H1 (cell line): ENCODE measurements around the gene MAPT. TPM values are rescaled to one million over a fixed set of nuclear protein-coding genes. Genes with fewer than 3 reads are reported as not detected.
A peak's percentile ranks its signal among the peaks of the same experiment; 100 is the strongest.

Experiments used
- CTCF ChIA-PET: fragments of 300-600 bp; sonication (Branson Sonifier 250); formaldehyde crosslinking; loops from one replicate; lab custom pipeline; 2021; ENCODE audit not compliant: partially characterized antibody; lab: Charles Lee
- POLR2A ChIA-PET: fragments of 300-600 bp; sonication (Branson Sonifier 250); formaldehyde crosslinking; loops from one replicate; lab custom pipeline; 2021; ENCODE audit warnings: inconsistent platforms; ENCODE audit not compliant: partially characterized antibody; lab: Charles Lee
- DNase-seq, 2 experiments: peaks; one replicate each; pipeline versions ENCODE4 v3.0.0 to v3.0.0-alpha.2; 2010 to 2022; ENCODE audit warnings: low spot score in 2 of 2, low read depth in 1 of 2, mixed read lengths in 1 of 2
- FAIRE-seq: peaks from 2 replicates; lab custom pipeline; 2011; peaks lifted over from hg19 to GRCh38; lab: Jason Lieb, UNC
- H2AFZ ChIP-seq: 2 replicates; pipeline ENCODE4 v1.8.1; 2012; ENCODE audit warnings: low read length, inconsistent platforms
- H2AK5ac ChIP-seq: 2 replicates; pipeline ENCODE4 v1.6.1; 2013; ENCODE audit warnings: low read depth, low read length
- H2BK120ac ChIP-seq: replicated peaks from 2 replicates; pipeline ENCODE3; 2013; ENCODE audit warnings: low read depth, low read length, inconsistent platforms
- H2BK12ac ChIP-seq: 2 replicates; pipeline ENCODE4 v1.6.1; 2013; ENCODE audit warnings: low read depth, low read length
- H2BK15ac ChIP-seq: 2 replicates; pipeline ENCODE4 v1.6.1; 2013; ENCODE audit warnings: low read length
- H2BK20ac ChIP-seq: 2 replicates; pipeline ENCODE4 v1.6.1; 2013; ENCODE audit warnings: low read length
- H2BK5ac ChIP-seq: 2 replicates; pipeline ENCODE4 v1.6.1; 2013; ENCODE audit warnings: low read depth, low read length
- H3K14ac ChIP-seq: 2 replicates; pipeline ENCODE4 v1.6.1; 2013; ENCODE audit warnings: inconsistent platforms; ENCODE audit not compliant: insufficient read length
- H3K18ac ChIP-seq: 2 replicates; pipeline ENCODE4 v1.6.1; 2013; ENCODE audit warnings: low read length; ENCODE audit errors: extremely low read depth
- H3K23ac ChIP-seq: 2 replicates; pipeline ENCODE4 v1.6.1; 2013; ENCODE audit warnings: inconsistent platforms; ENCODE audit not compliant: insufficient read length
- H3K23me2 ChIP-seq: 2 replicates; pipeline ENCODE4 v1.6.1; 2013; ENCODE audit warnings: low read depth, low read length
- H3K27ac ChIP-seq: 2 replicates; pipeline ENCODE4 v1.6.1; 2011; ENCODE audit warnings: low read depth, low read length, inconsistent platforms
- H3K27me3 ChIP-seq, 4 experiments: replicated peaks in 1 of 4; 1 replicate in 1 of 4; 2 replicates in 3 of 4; pipeline versions ENCODE4 v1.6.1 to v1.8.1; 2011 to 2013; ENCODE audit warnings: low read length in 3 of 4, mild to moderate bottlenecking in 3 of 4, inconsistent platforms in 2 of 4, mixed read lengths in 2 of 4, moderate library complexity in 1 of 4; ENCODE audit not compliant: control insufficient read depth in 3 of 4, insufficient read depth in 3 of 4; ENCODE audit errors: extremely low read depth in 1 of 4
- H3K36me3 ChIP-seq, 4 experiments: 2 replicates each; pipeline versions ENCODE4 v1.6.1 to v1.8.1; 2011 to 2013; ENCODE audit warnings: mild to moderate bottlenecking in 4 of 4, low read length in 3 of 4, moderate library complexity in 2 of 4, control low read depth in 1 of 4, inconsistent platforms in 1 of 4; ENCODE audit not compliant: insufficient read depth in 4 of 4, control insufficient read depth in 2 of 4
- H3K4ac ChIP-seq: replicated peaks from 2 replicates; pipeline ENCODE3; 2013; ENCODE audit warnings: low read length, low read depth, mixed read lengths, inconsistent platforms; ENCODE audit not compliant: insufficient read length
- H3K4me1 ChIP-seq, 4 experiments: replicated peaks in 1 of 4; 1 replicate in 1 of 4; 2 replicates in 3 of 4; pipeline versions ENCODE4 v1.6.1 to v1.8.1; 2011 to 2013; ENCODE audit warnings: low read length in 3 of 4, inconsistent platforms in 2 of 4, mixed read lengths in 1 of 4; ENCODE audit not compliant: insufficient read depth in 4 of 4, control insufficient read depth in 3 of 4
- H3K4me2 ChIP-seq, 2 experiments: 2 replicates each; pipeline versions ENCODE4 v1.6.1 to v1.8.1; 2011 to 2013; ENCODE audit warnings: low read depth in 2 of 2, low read length in 2 of 2, control low read depth in 1 of 2, inconsistent platforms in 1 of 2, mild to moderate bottlenecking in 1 of 2; ENCODE audit not compliant: insufficient read depth in 1 of 2
- H3K4me3 ChIP-seq, 4 experiments: fragments of 200-600, 300-600 bp in 1 of 4; sonication (generic), shearing (Covaris generic), sonication (Bioruptor Twin) in 1 of 4; 2 replicates each; pipeline versions ENCODE4 v1.5.1 to v1.8.1; 2011 to 2016; ENCODE audit warnings: low read length in 4 of 4, low read depth in 3 of 4, control low read depth in 2 of 4, inconsistent platforms in 2 of 4, mild to moderate bottlenecking in 2 of 4, mixed read lengths in 1 of 4, moderate library complexity in 1 of 4; ENCODE audit not compliant: insufficient read depth in 2 of 4; ENCODE audit errors: extremely low read depth in 1 of 4
- H3K56ac ChIP-seq: replicated peaks from 2 replicates; pipeline ENCODE3; 2013; ENCODE audit warnings: low read depth, mild to moderate bottlenecking, mixed read lengths, low read length, inconsistent platforms; ENCODE audit not compliant: insufficient read length
- H3K79me1 ChIP-seq: 2 replicates; pipeline ENCODE4 v1.6.1; 2013; ENCODE audit warnings: low read depth, low read length, control low read depth
- H3K79me2 ChIP-seq, 2 experiments: 2 replicates each; pipeline versions ENCODE4 v1.6.1 to v1.8.1; 2012 to 2013; ENCODE audit warnings: low read length in 2 of 2, mild to moderate bottlenecking in 2 of 2, inconsistent platforms in 1 of 2; ENCODE audit not compliant: insufficient read depth in 2 of 2, control insufficient read depth in 1 of 2
- H3K9ac ChIP-seq, 4 experiments: replicated peaks in 1 of 4; 1 replicate in 1 of 4; 2 replicates in 3 of 4; pipeline versions ENCODE4 v1.6.1 to v1.8.1; 2011 to 2013; ENCODE audit warnings: low read depth in 3 of 4, low read length in 3 of 4, control low read depth in 2 of 4, mild to moderate bottlenecking in 2 of 4, moderate library complexity in 2 of 4, inconsistent platforms in 1 of 4; ENCODE audit errors: extremely low read depth in 1 of 4
- H3K9me3 ChIP-seq, 2 experiments: 2 replicates each; pipeline versions ENCODE4 v1.6.1 to v1.8.1; 2012 to 2013; ENCODE audit warnings: mild to moderate bottlenecking in 2 of 2, moderate library complexity in 2 of 2, control low read depth in 1 of 2, inconsistent platforms in 1 of 2, low read depth in 1 of 2, low read length in 1 of 2, mixed read lengths in 1 of 2; ENCODE audit not compliant: insufficient read depth in 2 of 2
- H4K20me1 ChIP-seq, 2 experiments: replicated peaks in 1 of 2; 2 replicates each; pipeline versions ENCODE3 to v1.8.1; 2011 to 2013; ENCODE audit warnings: inconsistent platforms in 2 of 2, low read length in 2 of 2, mild to moderate bottlenecking in 1 of 2; ENCODE audit not compliant: insufficient read depth in 2 of 2, control insufficient read depth in 1 of 2
- H4K5ac ChIP-seq: 2 replicates; pipeline ENCODE4 v1.6.1; 2013; ENCODE audit warnings: low read length, low read depth, mixed read lengths, inconsistent platforms; ENCODE audit not compliant: insufficient read length
- H4K8ac ChIP-seq: 2 replicates; pipeline ENCODE4 v1.8.0; 2013; ENCODE audit warnings: mild to moderate bottlenecking, moderate library complexity, low read length, inconsistent platforms; ENCODE audit not compliant: insufficient read depth; ENCODE audit errors: extremely low read depth
- H4K91ac ChIP-seq: replicated peaks from 2 replicates; pipeline ENCODE3; 2013; ENCODE audit warnings: low read length, mixed read lengths, inconsistent platforms; ENCODE audit not compliant: insufficient read length
- E2F6 ChIP-seq: IDR thresholded peaks from 2 replicates; pipeline ENCODE4 v1.6.1; 2012; ENCODE audit warnings: inconsistent platforms
- WGBS, 2 experiments: shearing (Covaris generic) in 1 of 2; methylation state at CpG; one replicate each; pipeline versions ENCODE4 v1.1.6 to v1.1.7; 2013 to 2015; ENCODE audit warnings: low lambda C conversion rate in 2 of 2, mixed read lengths in 2 of 2, inconsistent platforms in 1 of 2, low coverage in 1 of 2, missing lambda C conversion rate in 1 of 2; ENCODE audit not compliant: insufficient replicate concordance in 2 of 2, insufficient coverage in 1 of 2, insufficient read length in 1 of 2; ENCODE audit errors: extremely low coverage in 1 of 2, missing lambda C conversion rate in 1 of 2; 5-methylcytosine and 5-hydroxymethylcytosine counted together
- polyA plus RNA-seq, 7 experiments: library from polyadenylated mRNA; depleted of rRNA in 3 of 7; stranded (reverse) in 5 of 7; unstranded in 2 of 7; fragments of >200 nt in 5 of 7; fragments of 200-250 nt in 2 of 7; gene quantifications; 1 replicate in 5 of 7; 2 replicates in 1 of 7; 4 replicates in 1 of 7; pipeline versions ENCODE4 v1.2.1 to v1.2.3, GENCODE V29; 2011 to 2013; ENCODE audit warnings: missing spikeins in 2 of 7, mixed read lengths in 2 of 7
- total RNA-seq: library from RNA; stranded (reverse); fragmentation: NEBNext Ultra II Directional; extraction: Animal tissue kit (Norgen Biotek cat#: 25700); gene quantifications from 2 replicates; pipeline ENCODE4 v1.2.1, GENCODE V29; 2021

MAPT gene
- total and polyA plus RNA-seq, 2 of the 8 experiments (the other 6 are each of a cell fraction or from before 2014, with no cell fraction given): 0.54 to 1.7 TPM

GRCh38 chr17:45951941-45952340, 57.6 kb downstream of the MAPT start:
- POLR2A ChIA-PET: no interaction called here

More at GRCh38 chr17:45951941-45952340, 57.6 kb downstream of the MAPT start:
- Histone ChIP-seq H2BK5ac (no peak overlapping the region), H3K79me2 (no peaks in the 10 kb centered on the region), H4K8ac (no peak overlapping the region), H2AFZ (no peak overlapping the region), H3K56ac (no peak overlapping the region), H3K14ac (no peak overlapping the region), H4K91ac (no peak overlapping the region), H2BK20ac (peak overlapping the region; percentile 40; the same call in 1 of the 2 replicates), H2BK12ac (no peak overlapping the region), H3K27me3 (peaks cover 0 to 12% (median 11%) of the 10 kb centered on the region in 4 experiments; a peak in 6 of 7 replicates), H3K9ac (0 out of 7 replicates have a peak overlapping the region, but pooled peaks of 1 of the 4 experiments have one; percentile 21), H3K79me1 (no peaks in the 10 kb centered on the region), H3K4me1 (peaks cover 0 to 6% (median 2%) of the 10 kb centered on the region in 4 experiments; a peak in 4 of 7 replicates), H3K18ac (no peak overlapping the region), H3K23ac (no peak overlapping the region), H3K4ac (no peak overlapping the region), H2AK5ac (no peak overlapping the region), H3K9me3 (no peaks in the 10 kb centered on the region), H3K23me2 (no peaks in the 10 kb centered on the region), H2BK15ac (no peak overlapping the region), H2BK120ac (no peak overlapping the region), H4K20me1 (no peaks in the 10 kb centered on the region), H3K27ac (no peak overlapping the region), H3K4me3 (no peak overlapping the region), H3K36me3 (no peaks in the 10 kb centered on the region), H3K4me2 (no peak overlapping the region), H4K5ac (no peak overlapping the region)
- TF ChIP-seq E2F6: no peak
- 88% methylated on average over 6 of the region's 6 CpGs; no CpG with 5 or more reads in 1 of the 2 experiments for WGBS, 2 experiments
- FAIRE-seq (no peak), DNase-seq (no peak)
- CTCF ChIA-PET: interaction anchor here (1.5 kb wide), 1 partner anchor 50 kb away, joined by 3 read pairs; no protein-coding TSS in a partner anchor
